Neuronal stem cell (in vitro differentiated cells): ENCODE measurements around the gene DYRK3.

Experiments
- DNase-seq: peaks from one replicate; pipeline ENCODE4 v3.0.0-alpha.2; 2013; ENCODE audit warnings: low spot score
- H2AFZ ChIP-seq: one replicate; pipeline ENCODE4 v1.6.1; 2013; ENCODE audit warnings: mild to moderate bottlenecking, low read length, inconsistent platforms
- H2AK5ac ChIP-seq: 2 replicates; pipeline ENCODE4 v1.6.1; 2013; ENCODE audit warnings: low read depth, mild to moderate bottlenecking, inconsistent platforms, low read length, moderate library complexity, mixed read lengths
- H2BK120ac ChIP-seq: 2 replicates; pipeline ENCODE4 v1.6.1; 2013; ENCODE audit warnings: low read depth, mild to moderate bottlenecking, inconsistent platforms, low read length, moderate library complexity, mixed read lengths
- H2BK12ac ChIP-seq: one replicate; pipeline ENCODE4 v1.6.1; 2013; ENCODE audit warnings: low read length, inconsistent platforms
- H2BK15ac ChIP-seq: 2 replicates; pipeline ENCODE4 v1.6.1; 2013; ENCODE audit warnings: mild to moderate bottlenecking, low read length, inconsistent platforms, mixed read lengths
- H2BK5ac ChIP-seq: one replicate; pipeline ENCODE4 v1.6.1; 2013; ENCODE audit warnings: inconsistent platforms, mild to moderate bottlenecking, low read length, moderate library complexity
- H3K14ac ChIP-seq: one replicate; pipeline ENCODE4 v1.6.1; 2013; ENCODE audit warnings: low read length, inconsistent platforms
- H3K18ac ChIP-seq: 2 replicates; pipeline ENCODE4 v1.6.1; 2013; ENCODE audit warnings: low read length, inconsistent platforms
- H3K23ac ChIP-seq: 2 replicates; pipeline ENCODE4 v1.6.1; 2013; ENCODE audit warnings: low read depth, mild to moderate bottlenecking, mixed read lengths, low read length, inconsistent platforms; ENCODE audit not compliant: poor library complexity
- H3K27ac ChIP-seq: replicated peaks from 3 replicates; pipeline ENCODE4 v1.5.1; 2013; ENCODE audit warnings: low read length, inconsistent platforms
- H3K27me3 ChIP-seq, 3 experiments: 2 replicates each; pipeline ENCODE4 v1.6.1; 2013; ENCODE audit warnings: low read length in 3 of 3, mild to moderate bottlenecking in 2 of 3, inconsistent platforms in 1 of 3, low read depth in 1 of 3, mixed read lengths in 1 of 3, moderate library complexity in 1 of 3; ENCODE audit not compliant: control insufficient read depth in 3 of 3, insufficient read depth in 3 of 3
- H3K36me3 ChIP-seq, 2 donors: replicated peaks in 1 of 2; 2 replicates each; pipeline ENCODE4 v1.6.1; 2013; ENCODE audit warnings: low read length in 2 of 2; ENCODE audit not compliant: control insufficient read depth in 2 of 2, insufficient read depth in 2 of 2
- H3K4ac ChIP-seq: 2 replicates; pipeline ENCODE4 v1.6.1; 2013; ENCODE audit warnings: inconsistent platforms, mild to moderate bottlenecking, low read length, moderate library complexity
- H3K4me1 ChIP-seq, 2 donors: 1 replicate in 1 of 2; 2 replicates in 1 of 2; pipeline ENCODE4 v1.6.1; 2013; ENCODE audit warnings: low read length in 2 of 2, low read depth in 1 of 2; ENCODE audit not compliant: control insufficient read depth in 2 of 2, insufficient read depth in 1 of 2
- H3K4me2 ChIP-seq: one replicate; pipeline ENCODE4 v1.6.1; 2013; ENCODE audit warnings: mild to moderate bottlenecking, low read length, inconsistent platforms; ENCODE audit not compliant: insufficient read depth, poor library complexity, severe bottlenecking
- H3K4me3 ChIP-seq, 2 donors: 2 replicates each; pipeline ENCODE4 v1.5.1; 2013; ENCODE audit warnings: low read length in 2 of 2, mild to moderate bottlenecking in 2 of 2, inconsistent platforms in 1 of 2, moderate library complexity in 1 of 2
- H3K79me1 ChIP-seq: one replicate; pipeline ENCODE4 v1.6.1; 2013; ENCODE audit warnings: low read depth, mild to moderate bottlenecking, inconsistent platforms, low read length, moderate library complexity
- H3K9ac ChIP-seq: one replicate; pipeline ENCODE4 v1.6.1; 2013; ENCODE audit warnings: mild to moderate bottlenecking, low read depth, low read length, inconsistent platforms; ENCODE audit not compliant: poor library complexity
- H3K9me3 ChIP-seq, 2 donors: replicated peaks in 1 of 2; 2 replicates each; pipeline versions ENCODE3 to v1.6.1; 2013; ENCODE audit warnings: low read length in 2 of 2, mild to moderate bottlenecking in 2 of 2, inconsistent platforms in 1 of 2, low read depth in 1 of 2, mixed read lengths in 1 of 2, moderate library complexity in 1 of 2; ENCODE audit not compliant: control insufficient read depth in 2 of 2, insufficient read depth in 1 of 2
- H4K8ac ChIP-seq: one replicate; pipeline ENCODE4 v1.6.1; 2013; ENCODE audit warnings: low read depth, mild to moderate bottlenecking, inconsistent platforms, low read length, moderate library complexity
- H4K91ac ChIP-seq: one replicate; pipeline ENCODE4 v1.6.1; 2013; ENCODE audit warnings: low read length, low read depth, mild to moderate bottlenecking, inconsistent platforms; ENCODE audit not compliant: poor library complexity
- WGBS, 2 donors: extraction: QIAGEN DNeasy Blood & Tissue Kit; methylation state at CpG; one replicate each; pipeline ENCODE4 v1.1.7; 2013; ENCODE audit warnings: missing lambda C conversion rate in 2 of 2, mixed read lengths in 1 of 2; ENCODE audit not compliant: insufficient read length in 2 of 2, insufficient replicate concordance in 1 of 2; ENCODE audit errors: extremely low coverage in 2 of 2; 5-methylcytosine and 5-hydroxymethylcytosine counted together

The DYRK3 gene

DNA sequence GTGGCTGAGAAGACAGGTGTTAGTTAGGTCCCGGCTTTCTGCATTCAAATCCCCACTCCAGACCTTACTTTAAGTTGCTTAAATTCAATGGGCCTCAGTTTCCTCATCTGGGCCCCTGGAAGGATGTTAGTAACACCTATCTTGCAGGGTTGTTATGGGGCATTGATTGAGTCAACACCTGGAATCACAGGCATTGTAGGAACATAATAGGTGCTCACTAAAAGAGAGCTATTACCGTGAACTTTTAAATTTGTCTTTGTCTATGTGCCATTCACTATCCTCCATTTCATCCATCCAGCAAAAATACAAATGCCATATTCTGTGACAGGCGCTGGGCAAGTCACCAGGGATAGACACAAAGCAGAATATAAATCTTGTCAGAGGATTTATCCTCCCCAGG lies 38.9 kb downstream of the DYRK3 start:
- Histone ChIP-seq H4K91ac (no peak overlapping the region), H4K8ac (no peak overlapping the region), H2AFZ (no peak overlapping the region), H3K9me3 (no peaks in the 10 kb centered on the region), H3K79me1 (no peaks in the 10 kb centered on the region), H3K23ac (no peak overlapping the region), H3K4me3 (no peak overlapping the region), H3K27me3 (peaks cover 0 to 63% (median 0%) of the 10 kb centered on the region in 3 experiments), H3K27ac (no peak overlapping the region), H3K4me2 (no peak overlapping the region), H2BK12ac (no peak overlapping the region), H2AK5ac (no peak overlapping the region), H2BK15ac (no peak overlapping the region), H3K18ac (no peak overlapping the region), H2BK120ac (no peak overlapping the region), H3K14ac (no peak overlapping the region), H3K4me1 (peaks cover 16 to 27% of the 10 kb centered on the region in 2 donors), H3K4ac (no peak overlapping the region), H3K36me3 (no peaks in the 10 kb centered on the region), H2BK5ac (no peak overlapping the region), H3K9ac (no peak overlapping the region)
- no CpG with 5 or more reads among the region's 3 CpGs for WGBS, 2 donors
- DNase-seq = no peak

GRCh38 chr1:206674745-206675175 lies 39.4 kb downstream of the DYRK3 start:
- no peak overlapping the region for H3K14ac ChIP-seq
- no peaks in the 10 kb centered on the region for H3K36me3 ChIP-seq
- H3K27me3 ChIP-seq = peaks cover 0 to 60% (median 0%) of the 10 kb centered on the region in 3 experiments
- no peak overlapping the region for H3K9ac ChIP-seq
- no peak for DNase-seq
- H4K91ac ChIP-seq = no peak overlapping the region
- H2AFZ ChIP-seq = no peak overlapping the region
- peaks cover 16 to 27% of the 10 kb centered on the region in 2 donors for H3K4me1 ChIP-seq
- H3K23ac ChIP-seq = no peak overlapping the region
- no peak overlapping the region for H2BK15ac ChIP-seq
- H2BK12ac ChIP-seq = no peak overlapping the region
- no peak overlapping the region for H4K8ac ChIP-seq
- H3K9me3 ChIP-seq = no peaks in the 10 kb centered on the region
- no peak overlapping the region for H2BK5ac ChIP-seq
- no peaks in the 10 kb centered on the region for H3K79me1 ChIP-seq
- H2BK120ac ChIP-seq = no peak overlapping the region
- no CpG with 5 or more reads among the region's 1 CpG for WGBS, 2 donors
- H2AK5ac ChIP-seq = peak overlapping the region; percentile 29
- H3K27ac ChIP-seq = no peak overlapping the region
- no peak overlapping the region for H3K4me3 ChIP-seq
- no peak overlapping the region for H3K4me2 ChIP-seq
- no peak overlapping the region for H3K4ac ChIP-seq
- H3K18ac ChIP-seq = peak overlapping the region; percentile 11

DNA sequence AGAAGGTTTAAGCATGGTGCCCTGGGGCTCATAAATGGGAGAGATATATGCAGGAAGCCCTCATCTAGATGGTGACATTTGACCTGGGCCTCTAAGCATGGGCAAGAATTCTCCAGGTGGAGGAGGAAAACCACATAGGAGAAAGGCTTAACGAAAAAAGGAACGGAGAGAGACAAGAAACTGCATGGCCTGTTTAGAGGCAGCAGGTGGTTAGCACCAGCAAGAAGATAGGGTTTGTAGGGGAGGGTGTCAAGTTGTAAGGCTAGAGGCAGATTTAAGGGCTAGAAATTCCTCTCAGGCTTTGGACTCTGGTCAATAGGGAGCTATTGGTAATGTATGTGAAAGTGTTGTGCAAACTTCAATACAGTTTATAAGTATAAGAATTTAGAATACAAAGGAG lies 41.2 kb downstream of the DYRK3 start:
- Histone ChIP-seq H3K9ac (no peak overlapping the region), H3K27me3 (peaks cover 0 to 65% (median 0%) of the 10 kb centered on the region in 3 experiments), H2BK12ac (no peak overlapping the region), H3K27ac (no peak overlapping the region), H3K23ac (no peak overlapping the region), H3K36me3 (no peaks in the 10 kb centered on the region), H2AK5ac (no peak overlapping the region), H4K91ac (no peak overlapping the region), H3K4me2 (no peak overlapping the region), H2BK120ac (no peak overlapping the region), H3K79me1 (no peaks in the 10 kb centered on the region), H4K8ac (no peak overlapping the region), H2AFZ (no peak overlapping the region), H3K9me3 (no peaks in the 10 kb centered on the region), H3K18ac (no peak overlapping the region), H2BK5ac (no peak overlapping the region), H2BK15ac (no peak overlapping the region), H3K4me1 (peaks cover 14 to 26% of the 10 kb centered on the region in 2 donors), H3K14ac (no peak overlapping the region), H3K4me3 (no peak overlapping the region), H3K4ac (no peak overlapping the region)
- DNase-seq = no peak
- no CpG with 5 or more reads among the region's 2 CpGs for WGBS, 2 donors

GRCh38 chr1:206678490-206678889 lies 43.2 kb downstream of the DYRK3 start:
- Histone ChIP-seq H2BK120ac (no peak overlapping the region), H3K4me1 (peaks cover 1 to 6% of the 10 kb centered on the region in 2 donors), H3K9ac (no peak overlapping the region), H2BK5ac (no peak overlapping the region), H3K27ac (no peak overlapping the region), H3K4ac (no peak overlapping the region), H3K79me1 (no peaks in the 10 kb centered on the region), H3K36me3 (no peaks in the 10 kb centered on the region), H4K91ac (no peak overlapping the region), H3K23ac (no peak overlapping the region), H2BK15ac (no peak overlapping the region), H2BK12ac (no peak overlapping the region), H2AFZ (no peak overlapping the region), H3K4me3 (no peak overlapping the region), H3K27me3 (peaks cover 0 to 79% (median 3%) of the 10 kb centered on the region in 3 experiments), H3K18ac (no peak overlapping the region), H3K4me2 (no peak overlapping the region), H3K14ac (no peak overlapping the region), H2AK5ac (no peak overlapping the region), H4K8ac (no peak overlapping the region), H3K9me3 (no peaks in the 10 kb centered on the region)
- no peak for DNase-seq
- WGBS, 2 donors = no CpG with 5 or more reads among the region's 3 CpGs
